CD14-positive monocyte (primary cell): Measurements from ENCODE around the gene SEC61G. TPM values are rescaled to one million over a fixed set of nuclear protein-coding genes. Genes with fewer than 3 reads are reported as not detected.

Source experiments
- DNase-seq, 3 donors: peaks; one replicate each; pipeline ENCODE4 v3.0.0-alpha.2; 2011 to 2022
- H2AFZ ChIP-seq: 2 replicates; pipeline ENCODE4 v1.6.0; 2012; ENCODE audit warnings: mild to moderate bottlenecking, low read depth, low read length, inconsistent platforms; ENCODE audit not compliant: insufficient read depth, poor library complexity, severe bottlenecking
- H3K27ac ChIP-seq, 2 donors: 1 replicate in 1 of 2; 2 replicates in 1 of 2; pipeline ENCODE4 v1.5.1; 2012 to 2013; ENCODE audit warnings: low read length in 2 of 2, control low read depth in 1 of 2, inconsistent platforms in 1 of 2, low read depth in 1 of 2, mild to moderate bottlenecking in 1 of 2
- H3K27me3 ChIP-seq, 2 donors: one replicate each; pipeline versions ENCODE4 v1.6.0 to v1.6.1; 2011 to 2013; ENCODE audit warnings: low read length in 2 of 2; ENCODE audit not compliant: control insufficient read depth in 2 of 2, insufficient read depth in 2 of 2
- H3K36me3 ChIP-seq, 2 donors: replicated peaks in 1 of 2; 1 replicate in 1 of 2; 2 replicates in 1 of 2; pipeline versions ENCODE4 v1.5.1 to v1.6.1; 2012 to 2013; ENCODE audit warnings: low read length in 2 of 2, control low read depth in 1 of 2, inconsistent platforms in 1 of 2, mild to moderate bottlenecking in 1 of 2; ENCODE audit not compliant: insufficient read depth in 2 of 2, control insufficient read depth in 1 of 2
- H3K4me1 ChIP-seq, 2 donors: 1 replicate in 1 of 2; 2 replicates in 1 of 2; pipeline versions ENCODE4 v1.5.1 to v1.6.1; 2012 to 2013; ENCODE audit warnings: low read length in 2 of 2, control low read depth in 1 of 2, inconsistent platforms in 1 of 2, mild to moderate bottlenecking in 1 of 2, moderate library complexity in 1 of 2; ENCODE audit not compliant: insufficient read depth in 2 of 2, control insufficient read depth in 1 of 2
- H3K4me2 ChIP-seq: replicated peaks from 2 replicates; pipeline ENCODE3; 2012; ENCODE audit warnings: low read length, moderate library complexity, mild to moderate bottlenecking; ENCODE audit not compliant: poor library complexity, severe bottlenecking; ENCODE audit errors: extremely low read depth
- H3K4me3 ChIP-seq, 3 experiments: fragments of 200-600 bp in 1 of 3; sonication (generic) in 1 of 3; replicated peaks in 1 of 3; 1 replicate in 2 of 3; 2 replicates in 1 of 3; pipeline ENCODE4 v1.5.1; 2011 to 2013; ENCODE audit warnings: low read length in 3 of 3, mild to moderate bottlenecking in 3 of 3, control low read depth in 2 of 3, low read depth in 2 of 3, inconsistent platforms in 1 of 3, moderate library complexity in 1 of 3
- H3K79me2 ChIP-seq: 2 replicates; pipeline ENCODE4 v1.6.0; 2012; ENCODE audit warnings: mild to moderate bottlenecking, control low read depth, inconsistent platforms, low read length, moderate library complexity; ENCODE audit not compliant: insufficient read depth
- H3K9ac ChIP-seq: 2 replicates; pipeline ENCODE4 v1.6.0; 2017; ENCODE audit warnings: low read length, mild to moderate bottlenecking; ENCODE audit not compliant: insufficient read depth, poor library complexity, severe bottlenecking
- H3K9me3 ChIP-seq, 2 donors: replicated peaks in 1 of 2; 1 replicate in 1 of 2; 2 replicates in 1 of 2; pipeline versions ENCODE4 v1.5.1 to v1.6.1; 2012 to 2013; ENCODE audit warnings: low read length in 2 of 2, control low read depth in 1 of 2; ENCODE audit not compliant: control insufficient read depth in 1 of 2, insufficient read depth in 1 of 2
- H4K20me1 ChIP-seq: 2 replicates; pipeline ENCODE4 v1.6.0; 2012; ENCODE audit warnings: mild to moderate bottlenecking, low read length, control low read depth, moderate library complexity; ENCODE audit not compliant: insufficient read depth
- H3K27ac Mint-ChIP-seq, 7 donors: one replicate each; pipeline ENCODE4 v1.8.0; 2020; ENCODE audit warnings: mild to moderate bottlenecking in 7 of 7, mixed read lengths in 7 of 7, moderate library complexity in 6 of 7, inconsistent platforms in 2 of 7
- H3K27me3 Mint-ChIP-seq, 3 donors: one replicate each; pipeline ENCODE4 v1.8.0; 2021 to 2022; ENCODE audit warnings: low read depth in 3 of 3, mild to moderate bottlenecking in 3 of 3, mixed read lengths in 3 of 3, moderate library complexity in 3 of 3, inconsistent platforms in 1 of 3
- H3K36me3 Mint-ChIP-seq, 2 donors: one replicate each; pipeline ENCODE4 v1.8.0; 2020; ENCODE audit warnings: mixed read lengths in 2 of 2, inconsistent platforms in 1 of 2, mild to moderate bottlenecking in 1 of 2
- H3K4me1 Mint-ChIP-seq: one replicate; pipeline ENCODE4 v1.8.0; 2020; ENCODE audit warnings: mild to moderate bottlenecking, mixed read lengths
- H3K4me3 Mint-ChIP-seq, 2 donors: one replicate each; pipeline ENCODE4 v1.8.0; 2020; ENCODE audit warnings: mild to moderate bottlenecking in 2 of 2, mixed read lengths in 2 of 2, moderate library complexity in 1 of 2
- H3K9me3 Mint-ChIP-seq, 7 donors: one replicate each; pipeline ENCODE4 v1.8.0; 2020 to 2022; ENCODE audit warnings: mixed read lengths in 7 of 7, mild to moderate bottlenecking in 6 of 7, moderate library complexity in 6 of 7, inconsistent platforms in 2 of 7
- WGBS: methylation state at CpG from one replicate; pipeline ENCODE4 v1.1.5; 2013; ENCODE audit warnings: missing lambda C conversion rate; ENCODE audit not compliant: insufficient coverage; 5-methylcytosine and 5-hydroxymethylcytosine counted together
- intact Hi-C, 2 donors: fragments of 100-400 bp; cut with micrococcal nuclease; formaldehyde crosslinking; loops; one replicate each; pipeline versions ENCODE4 v1.15.0 to v1.15.1; 2023
- polyA plus RNA-seq, 3 donors: library from polyadenylated mRNA; depleted of rRNA in 1 of 3; unstranded in 2 of 3; stranded (reverse) in 1 of 3; fragments of 300-500 nt in 2 of 3; fragments of >200 nt in 1 of 3; fragmentation: Illumina TruSeq in 2 of 3; gene quantifications; 1 replicate in 2 of 3; 2 replicates in 1 of 3; pipeline ENCODE4 v1.2.3, GENCODE V29; 2012 to 2021
- TF ChIP-seq, protein P1 (sequence below): fragments of 200-600 bp; IDR thresholded peaks from one replicate; pipeline ENCODE4 v1.8.0; 2022; ENCODE audit warnings: antibody characterized with exemption, mild to moderate bottlenecking

Gene SEC61G
- polyA plus RNA-seq, 3 donors = 200 to 221 (median 213) TPM

DNA sequence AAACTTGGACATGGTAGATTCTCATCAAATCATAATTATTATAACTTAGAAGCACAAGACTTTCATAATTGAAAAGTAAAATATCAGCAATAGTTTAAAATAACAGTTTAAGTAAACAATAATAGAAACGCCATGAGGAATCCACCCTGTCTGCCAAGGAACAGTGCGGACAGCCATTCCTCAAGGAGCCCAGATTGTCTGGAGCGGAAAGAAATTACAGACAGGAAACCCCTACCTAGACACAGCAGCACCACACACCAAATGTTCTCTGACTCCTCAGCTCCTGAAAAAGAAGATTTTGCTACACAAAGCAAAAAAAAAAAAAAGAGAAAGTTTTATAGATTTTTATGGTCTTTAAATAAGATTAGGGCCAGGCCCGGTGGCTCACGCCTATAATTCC lies 21.5 kb upstream of the SEC61G start:
- Histone ChIP-seq H3K4me1 (no peaks in the 10 kb centered on the region), H3K9ac (no peak overlapping the region), H3K27me3 (no peaks in the 10 kb centered on the region), H3K4me3 (no peak overlapping the region), H3K4me2 (no peak overlapping the region), H4K20me1 (no peaks in the 10 kb centered on the region), H3K79me2 (no peaks in the 10 kb centered on the region), H3K9me3 (peaks cover 0 to 5% of the 10 kb centered on the region in 2 donors), H3K27ac (no peak overlapping the region), H2AFZ (no peak overlapping the region), H3K36me3 (no peaks in the 10 kb centered on the region)
- intact Hi-C loops = loop anchor here in 1 of 2 donors (5.0 kb wide), 1 partner anchor 477 kb away; no protein-coding TSS in a partner anchor
- H3K36me3 Mint-ChIP-seq = no peaks in the 10 kb centered on the region
- 100% methylated on average over 1 of the region's 5 CpGs for WGBS
- peaks cover 6 to 15% (median 8%) of the 10 kb centered on the region in 7 donors for H3K9me3 Mint-ChIP-seq
- no peaks in the 10 kb centered on the region for H3K4me1 Mint-ChIP-seq
- H3K4me3 Mint-ChIP-seq = no peak overlapping the region
- no peak overlapping the region for H3K27ac Mint-ChIP-seq
- H3K27me3 Mint-ChIP-seq = peaks cover 0 to 3% (median 0%) of the 10 kb centered on the region in 3 donors
- TF ChIP-seq, protein P1, sequence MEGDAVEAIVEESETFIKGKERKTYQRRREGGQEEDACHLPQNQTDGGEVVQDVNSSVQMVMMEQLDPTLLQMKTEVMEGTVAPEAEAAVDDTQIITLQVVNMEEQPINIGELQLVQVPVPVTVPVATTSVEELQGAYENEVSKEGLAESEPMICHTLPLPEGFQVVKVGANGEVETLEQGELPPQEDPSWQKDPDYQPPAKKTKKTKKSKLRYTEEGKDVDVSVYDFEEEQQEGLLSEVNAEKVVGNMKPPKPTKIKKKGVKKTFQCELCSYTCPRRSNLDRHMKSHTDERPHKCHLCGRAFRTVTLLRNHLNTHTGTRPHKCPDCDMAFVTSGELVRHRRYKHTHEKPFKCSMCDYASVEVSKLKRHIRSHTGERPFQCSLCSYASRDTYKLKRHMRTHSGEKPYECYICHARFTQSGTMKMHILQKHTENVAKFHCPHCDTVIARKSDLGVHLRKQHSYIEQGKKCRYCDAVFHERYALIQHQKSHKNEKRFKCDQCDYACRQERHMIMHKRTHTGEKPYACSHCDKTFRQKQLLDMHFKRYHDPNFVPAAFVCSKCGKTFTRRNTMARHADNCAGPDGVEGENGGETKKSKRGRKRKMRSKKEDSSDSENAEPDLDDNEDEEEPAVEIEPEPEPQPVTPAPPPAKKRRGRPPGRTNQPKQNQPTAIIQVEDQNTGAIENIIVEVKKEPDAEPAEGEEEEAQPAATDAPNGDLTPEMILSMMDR = no peak
- no peak for DNase-seq

GRCh38 chr7:54778696-54779540 lies 19.9 kb upstream of the SEC61G start:
- H3K27me3 ChIP-seq = no peaks in the 10 kb centered on the region
- H3K9ac ChIP-seq = no peak overlapping the region
- no peak overlapping the region for H2AFZ ChIP-seq
- H3K4me2 ChIP-seq = no peak overlapping the region
- no peak for DNase-seq
- peaks cover 0 to 10% of the 10 kb centered on the region in 2 donors for H3K9me3 ChIP-seq
- H3K27ac Mint-ChIP-seq = no peak overlapping the region
- no peak overlapping the region for H3K27ac ChIP-seq
- H3K79me2 ChIP-seq = no peaks in the 10 kb centered on the region
- no peaks in the 10 kb centered on the region for H4K20me1 ChIP-seq
- H3K4me1 Mint-ChIP-seq = peaks cover 4% of the 10 kb centered on the region
- no peak overlapping the region for H3K4me3 ChIP-seq
- H3K4me1 ChIP-seq = no peaks in the 10 kb centered on the region
- no CpG with 5 or more reads among the region's 7 CpGs for WGBS
- H3K36me3 ChIP-seq = no peaks in the 10 kb centered on the region
- TF ChIP-seq, protein P1 = no peak
- no peak overlapping the region for H3K4me3 Mint-ChIP-seq
- peaks cover 7 to 15% (median 8%) of the 10 kb centered on the region in 7 donors for H3K9me3 Mint-ChIP-seq
- peaks cover 0 to 5% (median 5%) of the 10 kb centered on the region in 3 donors for H3K27me3 Mint-ChIP-seq
- no peaks in the 10 kb centered on the region for H3K36me3 Mint-ChIP-seq
- intact Hi-C loops = loop anchor here in 1 of 2 donors (10.0 kb wide), 1 partner anchor 476 kb away; no protein-coding TSS in a partner anchor
